KBM-7 (cell line): Measurements from ENCODE around the gene COL6A3.

Experiments used
- DNase-seq: peaks from one replicate; pipeline ENCODE4 v3.0.0-alpha.2; 2015
- in situ Hi-C: fragments of 300-500 bp; cut with MboI; formaldehyde crosslinking; loops from 2 replicates; pipeline ENCODE4 v1.14.3; 2020; ENCODE audit warnings: low sequenced_read_pairs, low pct_unique_long_range_greater_than_20kb, mixed read lengths

COL6A3 gene

GRCh38 chr2:237444071-237444470, 30.1 kb upstream of the COL6A3 start:
- DNase-seq: no peak
- in situ Hi-C loops: no loop called here

DNA sequence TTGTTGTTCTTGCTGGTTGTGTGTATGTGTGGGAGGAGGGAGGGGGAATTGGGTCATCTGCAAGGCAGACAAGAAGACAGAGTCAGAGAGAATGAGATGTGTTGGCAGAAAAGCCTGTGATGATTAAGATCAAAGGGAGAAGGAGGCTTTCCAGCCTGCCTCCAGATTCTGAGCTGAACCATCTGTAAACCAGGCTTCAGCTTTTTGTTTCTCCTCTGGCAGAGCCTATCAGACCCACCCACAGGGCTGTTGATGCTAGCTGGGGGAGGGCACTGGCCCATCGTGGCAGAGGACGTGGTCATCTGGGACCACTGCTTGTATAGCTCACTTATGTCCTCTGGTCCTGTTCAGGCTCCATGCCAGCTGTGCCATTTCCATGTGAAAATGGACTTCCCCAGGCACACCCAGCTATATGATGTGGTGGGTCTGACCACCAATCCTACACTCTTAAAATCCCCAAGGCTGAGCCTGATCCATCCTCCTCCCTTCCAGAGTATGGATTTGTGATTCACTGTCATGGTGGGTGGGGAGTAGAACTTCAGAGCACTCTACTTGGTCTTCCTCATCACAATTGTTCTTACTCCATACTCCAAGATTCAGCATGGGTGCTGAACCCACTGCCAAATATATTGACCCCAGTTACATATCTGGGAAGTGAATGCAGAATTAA, 27.8 kb upstream of the COL6A3 start:
- DNase-seq: no peak
- in situ Hi-C loops: no loop called here

- in situ Hi-C loops: no loop called here
Observed at GRCh38 chr2:237440819-237441281, 26.9 kb upstream of the COL6A3 start.

DNA sequence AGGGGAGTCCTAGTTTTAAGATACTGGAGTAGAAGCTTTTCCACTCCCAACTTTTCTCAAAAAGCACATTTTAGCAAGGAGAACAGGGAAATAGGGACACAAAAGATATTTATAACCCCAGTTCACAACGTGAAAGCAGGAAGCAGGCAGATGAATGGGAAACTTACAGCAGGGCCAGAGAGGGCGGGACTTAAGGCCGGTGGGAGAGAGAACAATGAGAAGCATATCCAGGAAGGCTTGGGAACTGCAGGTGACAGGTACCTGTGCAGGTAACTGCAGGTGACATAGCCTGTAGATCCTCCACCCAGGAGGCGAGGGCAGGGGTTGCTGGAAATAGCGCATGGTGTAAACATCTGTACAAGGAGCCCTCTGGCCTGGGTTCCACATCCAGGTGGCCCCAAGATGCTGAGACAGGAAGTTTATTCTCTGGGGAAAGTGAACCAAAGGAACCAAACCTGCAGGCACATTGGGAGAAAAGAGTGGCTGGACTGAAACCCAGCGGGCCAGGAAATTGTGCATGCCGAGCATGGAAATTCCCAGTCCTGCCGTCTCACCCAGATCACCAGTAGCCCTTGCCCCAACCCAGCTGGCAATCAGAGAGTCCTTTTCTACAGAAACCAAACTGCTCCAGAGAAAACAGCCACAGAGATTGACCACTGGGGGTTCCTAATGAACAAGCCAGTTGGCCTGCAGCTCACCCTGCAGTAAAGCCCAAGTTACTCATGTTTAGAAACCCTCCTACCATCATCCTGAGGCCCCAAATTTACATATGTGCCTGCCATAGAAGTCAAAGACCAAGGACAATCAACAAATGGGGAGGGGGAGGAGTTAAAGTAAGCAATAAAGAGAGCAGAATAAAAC, 24.3 kb upstream of the COL6A3 start:
- in situ Hi-C loops: no loop called here
- DNase-seq: no peak

More at GRCh38 chr2:237440819-237441281, 26.9 kb upstream of the COL6A3 start:
- no peak for DNase-seq

GRCh38 chr2:237437566-237437965, 23.6 kb upstream of the COL6A3 start:
- DNase-seq: no peak
- in situ Hi-C loops: no loop called here

- no peak for DNase-seq
Observed at GRCh38 chr2:237435844-237436587, 22.1 kb upstream of the COL6A3 start.

DNA sequence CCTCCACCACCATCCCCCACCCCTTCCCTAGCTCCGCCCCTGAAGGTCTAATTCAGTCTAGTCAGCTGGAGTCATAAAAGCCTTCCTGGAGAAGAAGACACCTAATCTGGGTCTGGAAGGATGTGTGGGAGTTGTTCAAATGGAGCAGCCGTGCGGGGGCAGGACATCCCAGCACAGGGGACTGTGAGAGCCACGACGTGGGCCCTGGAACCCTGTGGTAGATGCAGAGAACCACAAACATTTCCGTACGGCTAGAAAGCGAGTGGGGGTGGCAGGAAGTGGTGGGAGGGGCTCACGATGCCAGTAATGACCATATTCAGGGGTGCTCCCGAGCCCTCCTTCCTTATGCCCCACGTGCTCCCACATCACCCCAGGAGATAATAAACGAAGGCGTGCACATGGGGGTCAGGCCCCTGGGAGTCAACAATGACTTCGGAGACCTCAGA, 20.9 kb upstream of the COL6A3 start:
- DNase-seq: peak; percentile 95
- in situ Hi-C loops: no loop called here

More at GRCh38 chr2:237435844-237436587, 22.1 kb upstream of the COL6A3 start:
- in situ Hi-C loops: no loop called here

- in situ Hi-C loops: no loop called here
- no peak for DNase-seq
Observed at GRCh38 chr2:237433920-237434676, 20.1 kb upstream of the COL6A3 start.

DNA sequence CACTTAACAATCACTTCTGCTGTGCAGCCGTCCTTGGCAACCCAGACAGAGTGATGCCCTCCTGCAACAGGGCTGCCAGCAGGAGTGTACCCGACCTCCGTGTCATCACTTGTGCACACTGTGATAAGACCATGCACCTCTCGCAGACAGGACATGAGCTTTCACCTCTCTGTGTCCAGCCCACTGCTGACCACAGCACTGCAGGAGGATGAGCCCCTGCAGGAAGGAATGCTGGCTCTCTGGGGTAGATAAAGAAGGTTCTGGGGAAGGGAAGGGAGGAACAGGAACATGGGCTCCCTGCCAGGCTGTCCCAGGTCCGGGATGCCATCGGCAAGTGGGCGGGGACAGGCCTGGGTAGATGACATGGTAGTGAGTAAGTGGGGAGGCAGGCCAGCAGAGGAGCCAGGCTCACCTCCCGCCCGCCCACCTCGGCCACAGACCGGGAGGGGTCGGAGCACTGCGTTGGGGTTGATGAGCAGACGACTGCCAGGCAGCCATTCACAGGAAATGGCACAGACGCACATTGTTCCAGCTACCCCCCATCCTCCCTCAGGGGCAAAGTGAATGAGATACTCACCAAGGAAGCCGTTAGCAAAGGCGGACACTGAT, 18.6 kb upstream of the COL6A3 start:
- DNase-seq: no peak
- in situ Hi-C loops: no loop called here

GRCh38 chr2:237431837-237432236, 17.9 kb upstream of the COL6A3 start:
- in situ Hi-C loops: no loop called here
- no peak for DNase-seq

DNA sequence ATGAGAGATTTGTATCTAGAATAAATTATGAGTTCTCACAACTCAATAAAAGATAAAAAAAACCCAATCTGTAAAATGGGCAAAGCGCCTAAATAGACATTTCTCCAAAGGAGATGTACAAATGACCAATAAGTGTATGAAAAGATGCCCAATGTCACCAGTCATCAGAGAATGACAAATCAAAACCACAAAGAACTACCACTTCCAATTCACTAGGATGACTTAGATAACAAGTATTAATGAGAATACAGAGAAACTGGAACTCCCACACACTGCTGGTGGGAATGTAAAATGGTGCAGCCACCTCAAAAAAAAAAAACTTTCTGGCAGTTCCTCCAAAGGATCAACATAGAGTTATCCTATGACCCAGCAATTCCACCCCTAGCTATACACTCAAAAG, 17.4 kb upstream of the COL6A3 start:
- no peak for DNase-seq
- in situ Hi-C loops: no loop called here

DNA sequence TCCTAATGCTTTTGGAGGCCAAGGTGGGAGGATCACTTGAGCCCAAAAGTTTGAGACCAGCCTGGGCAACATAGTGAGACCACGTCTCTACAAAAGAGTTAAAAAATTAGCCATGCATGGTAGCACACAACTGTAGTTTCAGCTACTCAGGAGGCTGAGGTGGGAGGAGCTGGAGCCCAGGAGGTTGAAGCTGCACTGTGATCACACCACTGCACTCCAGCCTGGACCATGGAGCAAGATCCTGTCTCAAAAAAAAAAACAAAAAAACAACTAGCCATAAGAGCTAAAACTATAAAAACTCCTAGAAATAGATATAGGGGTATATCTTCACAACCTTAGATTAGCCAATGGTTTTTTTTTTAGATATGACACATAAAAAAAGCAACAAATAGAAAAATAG, 16.9 kb upstream of the COL6A3 start:
- DNase-seq: no peak
- in situ Hi-C loops: no loop called here

- no peak for DNase-seq
- in situ Hi-C loops: no loop called here
Observed at GRCh38 chr2:237429753-237430152, 15.8 kb upstream of the COL6A3 start.

- no peak for DNase-seq
Observed at GRCh38 chr2:237427769-237428506, 14.0 kb upstream of the COL6A3 start.

GRCh38 chr2:237426517-237426916, 12.6 kb upstream of the COL6A3 start:
- no peak for DNase-seq
- in situ Hi-C loops: no loop called here

More at GRCh38 chr2:237427769-237428506, 14.0 kb upstream of the COL6A3 start:
- in situ Hi-C loops: no loop called here

- in situ Hi-C loops: no loop called here
Observed at GRCh38 chr2:237425320-237425719, 11.4 kb upstream of the COL6A3 start.

DNA sequence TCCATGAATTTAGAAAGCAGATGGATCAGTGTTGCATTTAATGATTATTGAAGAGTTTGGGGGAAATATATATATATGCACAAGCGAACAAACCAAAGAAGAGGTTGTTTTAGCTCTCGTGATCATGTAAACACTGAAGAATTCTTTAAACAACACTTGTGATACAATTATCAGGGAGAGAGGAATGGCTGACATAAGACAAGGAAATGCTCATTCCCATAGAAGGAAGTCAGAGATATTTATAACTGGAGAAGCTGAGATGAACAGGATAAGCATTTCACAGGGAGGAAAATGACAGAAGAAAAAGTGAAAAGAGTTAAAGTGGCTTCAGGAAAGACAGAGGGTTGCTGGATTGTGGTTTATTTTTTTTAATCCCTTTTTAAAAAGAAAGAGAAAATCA, 10.6 kb upstream of the COL6A3 start:
- DNase-seq: no peak

More at GRCh38 chr2:237425320-237425719, 11.4 kb upstream of the COL6A3 start:
- DNase-seq: no peak

DNA sequence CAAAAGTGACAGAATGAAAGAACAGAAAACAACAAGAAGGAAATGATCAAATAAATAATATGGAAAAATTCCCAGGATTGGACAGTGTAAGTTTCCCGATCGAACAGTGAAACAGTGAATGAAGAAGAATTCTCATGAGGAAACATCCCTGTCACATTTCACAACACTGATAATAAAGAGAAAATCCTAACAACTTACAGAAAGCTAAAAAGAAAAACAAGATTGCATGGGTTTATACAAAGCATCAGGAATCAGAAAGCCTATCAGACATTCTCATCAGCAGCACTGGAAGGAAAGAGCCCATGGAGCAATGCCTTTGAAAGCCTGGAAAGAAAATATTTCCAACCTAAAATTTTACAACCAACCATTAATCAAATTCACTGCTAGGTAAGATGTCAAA, 9.9 kb upstream of the COL6A3 start:
- in situ Hi-C loops: no loop called here
- DNase-seq: no peak

More for the DNA sequence above, 10.6 kb upstream of the COL6A3 start:
- in situ Hi-C loops: no loop called here
